GM12864 (cell line): Measurements from ENCODE around the gene PLA2G6.

Experiments used
- DNase-seq: peaks from one replicate; pipeline ENCODE4 v3.0.0-alpha.2; 2011; ENCODE audit warnings: low read depth
- H3K4me3 ChIP-seq: 2 replicates; pipeline ENCODE4 v1.5.1; 2011; ENCODE audit warnings: mild to moderate bottlenecking, low read depth, low read length, control low read depth
- CTCF ChIP-seq: IDR thresholded peaks from 2 replicates; pipeline ENCODE4 v1.5.1; 2011; ENCODE audit warnings: low read depth, mild to moderate bottlenecking, moderate library complexity, low read length, control low read depth, inconsistent platforms; ENCODE audit errors: missing control alignments

Gene PLA2G6

GRCh38 chr22:38196791-38197419 lies 15.3 kb upstream of the PLA2G6 start:
- no peak overlapping the region for H3K4me3 ChIP-seq
- TF ChIP-seq CTCF: no peak
- no peak for DNase-seq

GRCh38 chr22:38193580-38193979 lies 11.9 kb upstream of the PLA2G6 start:
- H3K4me3 ChIP-seq: no peak overlapping the region
- DNase-seq: no peak
- TF ChIP-seq CTCF: no peak

- no peak for DNase-seq
- no peak for TF ChIP-seq CTCF
- H3K4me3 ChIP-seq: no peak overlapping the region
Measured at GRCh38 chr22:38192475-38192863, 10.8 kb upstream of the PLA2G6 start.

- no peak for TF ChIP-seq CTCF
- DNase-seq: no peak
- no peak overlapping the region for H3K4me3 ChIP-seq
Measured at GRCh38 chr22:38191731-38192474, 10.3 kb upstream of the PLA2G6 start.

GRCh38 chr22:38191055-38191454 lies 9.4 kb upstream of the PLA2G6 start:
- no peak for TF ChIP-seq CTCF

GRCh38 chr22:38190581-38190980 lies 9.0 kb upstream of the PLA2G6 start:
- TF ChIP-seq CTCF: no peak
- no peak for DNase-seq
- H3K4me3 ChIP-seq: no peak overlapping the region

More at GRCh38 chr22:38191055-38191454, 9.4 kb upstream of the PLA2G6 start:
- H3K4me3 ChIP-seq: no peak overlapping the region
- DNase-seq: no peak

- DNase-seq: no peak
- no peak overlapping the region for H3K4me3 ChIP-seq
- no peak for TF ChIP-seq CTCF
Measured at GRCh38 chr22:38189104-38189503, 7.5 kb upstream of the PLA2G6 start.
